SK-N-SH (cell line): ENCODE results near the gene SVIL. TPM values are rescaled to one million over a fixed set of nuclear protein-coding genes. Genes with fewer than 3 reads are reported as not detected.

Source experiments
- CTCF ChIA-PET: fragments of 300-600, 350-600 bp; formaldehyde crosslinking; extraction: SDS; loops from one replicate; lab custom pipeline; 2021; lab: Yijun Ruan, JAX
- POLR2A ChIA-PET: fragments of 350-600 bp; sonication (Branson Sonifier 250); formaldehyde crosslinking; extraction: SDS; loops from one replicate; lab custom pipeline; 2020; ENCODE audit warnings: antibody characterized with exemption, inconsistent platforms; lab: Yijun Ruan, JAX
- DNase-seq: peaks from one replicate; pipeline ENCODE4 v3.0.0; 2012
- H2AFZ ChIP-seq: fragments of 200-600 bp; sonication (generic); 2 replicates; pipeline ENCODE4 v1.8.1; 2016; ENCODE audit warnings: antibody characterized with exemption, mild to moderate bottlenecking, low read depth
- H3F3A ChIP-seq: fragments of 200-600 bp; sonication (generic); replicated peaks from 2 replicates; pipeline ENCODE3; 2016; ENCODE audit warnings: antibody characterized with exemption, mild to moderate bottlenecking; ENCODE audit not compliant: insufficient read depth
- H3K27ac ChIP-seq, 2 experiments: fragments of 200-500 bp in 1 of 2; fragments of 200-600 bp in 1 of 2; sonication (Bioruptor generic) in 1 of 2; sonication (generic), shearing (Covaris generic) in 1 of 2; 2 replicates each; pipeline versions ENCODE4 v1.5.1 to v1.6.1; 2014 to 2016; ENCODE audit warnings: low read depth in 2 of 2, inconsistent platforms in 1 of 2, low read length in 1 of 2, mild to moderate bottlenecking in 1 of 2, mixed read lengths in 1 of 2
- H3K27me3 ChIP-seq: fragments of 200-600 bp; sonication (generic), shearing (Covaris generic); 2 replicates; pipeline ENCODE4 v1.6.1; 2016; ENCODE audit warnings: mixed run types; ENCODE audit not compliant: insufficient read depth
- H3K36me3 ChIP-seq, 2 experiments: fragments of 200-500 bp in 1 of 2; fragments of 200-600 bp in 1 of 2; sonication (Bioruptor generic) in 1 of 2; sonication (generic) in 1 of 2; replicated peaks in 1 of 2; 2 replicates each; pipeline versions ENCODE3 to v1.5.1; 2014 to 2016; ENCODE audit warnings: low read length in 1 of 2, mild to moderate bottlenecking in 1 of 2; ENCODE audit not compliant: insufficient read depth in 2 of 2, control insufficient read depth in 1 of 2
- H3K4me1 ChIP-seq, 2 experiments: fragments of 200-500 bp in 1 of 2; fragments of 200-600 bp in 1 of 2; sonication (Bioruptor generic) in 1 of 2; sonication (generic), shearing (Covaris generic) in 1 of 2; 2 replicates each; pipeline versions ENCODE4 v1.5.1 to v1.6.1; 2014 to 2016; ENCODE audit warnings: low read depth in 1 of 2, low read length in 1 of 2, mixed run types in 1 of 2; ENCODE audit not compliant: insufficient read depth in 2 of 2, control insufficient read depth in 1 of 2
- H3K4me2 ChIP-seq: fragments of 200-600 bp; sonication (generic), shearing (Covaris generic); 2 replicates; pipeline ENCODE4 v1.6.1; 2017; ENCODE audit warnings: mixed run types
- H3K4me3 ChIP-seq, 2 experiments: fragments of 200-500 bp in 1 of 2; fragments of 200-600 bp in 1 of 2; sonication (Bioruptor generic) in 1 of 2; sonication (generic), shearing (Covaris generic) in 1 of 2; 2 replicates each; pipeline versions ENCODE4 v1.5.1 to v1.8.1; 2014 to 2016; ENCODE audit warnings: low read depth in 2 of 2, inconsistent platforms in 1 of 2, low read length in 1 of 2, mild to moderate bottlenecking in 1 of 2, mixed read lengths in 1 of 2, moderate library complexity in 1 of 2
- H3K79me2 ChIP-seq: fragments of 200-600 bp; sonication (generic); 2 replicates; pipeline ENCODE4 v1.8.1; 2017; ENCODE audit warnings: mild to moderate bottlenecking; ENCODE audit not compliant: insufficient read depth
- H3K9ac ChIP-seq: fragments of 200-600 bp; sonication (generic); 2 replicates; pipeline ENCODE4 v1.6.1; 2017; ENCODE audit warnings: mixed run types
- H3K9me2 ChIP-seq: fragments of 200-600 bp; sonication (generic); 2 replicates; pipeline ENCODE4 v1.6.1; 2017; ENCODE audit warnings: mixed run types
- H3K9me3 ChIP-seq: fragments of 200-600 bp; sonication (generic); 2 replicates; pipeline ENCODE4 v1.6.1; 2017; ENCODE audit warnings: mixed run types, mild to moderate bottlenecking, moderate library complexity
- H4K20me1 ChIP-seq: fragments of 200-600 bp; sonication (generic); 2 replicates; pipeline ENCODE4 v1.6.1; 2017; ENCODE audit warnings: mild to moderate bottlenecking, mixed run types; ENCODE audit not compliant: insufficient read depth
- CTCF ChIP-seq: fragments of 200-600 bp; sonication (generic); IDR thresholded peaks from 2 replicates; pipeline ENCODE4 v1.6.1; 2017; ENCODE audit warnings: antibody characterized with exemption, mild to moderate bottlenecking, moderate library complexity
- ELF1 ChIP-seq: IDR thresholded peaks from 2 replicates; pipeline ENCODE4 v1.4.0; 2012
- EP300 ChIP-seq, 2 experiments: IDR thresholded peaks; 2 replicates each; pipeline versions ENCODE4 v1.4.0 to v1.6.1; 2012; ENCODE audit warnings: borderline replicate concordance in 1 of 2, low read depth in 1 of 2, low read length in 1 of 2
- EZH2phosphoT487 ChIP-seq: fragments of 200-600 bp; sonication (generic); IDR thresholded peaks from 2 replicates; pipeline ENCODE4 v1.6.1; 2017; ENCODE audit warnings: low read depth, mixed run types, mild to moderate bottlenecking, antibody characterized with exemption, moderate library complexity, borderline replicate concordance
- FOXJ3 ChIP-seq: sonication (generic); formaldehyde crosslinking; IDR thresholded peaks from 2 replicates; pipeline ENCODE4 v1.5.1; 2020; ENCODE audit warnings: mild to moderate bottlenecking, missing genetic modification reagents
- GABPA ChIP-seq: IDR thresholded peaks from 2 replicates; pipeline ENCODE4 v1.4.0; 2012; ENCODE audit warnings: low read depth, mild to moderate bottlenecking
- GATA2 ChIP-seq: sonication (generic); formaldehyde crosslinking; IDR thresholded peaks from 2 replicates; pipeline ENCODE4 v1.5.0; 2020; ENCODE audit warnings: mild to moderate bottlenecking, missing genetic modification reagents
- JUND ChIP-seq: IDR thresholded peaks from 2 replicates; pipeline ENCODE4 v1.4.0; 2012
- MAX ChIP-seq: IDR thresholded peaks from 2 replicates; pipeline ENCODE4 v1.4.0; 2012; ENCODE audit warnings: low read depth
- MEF2A ChIP-seq: IDR thresholded peaks from 2 replicates; pipeline ENCODE4 v1.4.0; 2012; ENCODE audit warnings: low read depth, borderline replicate concordance
- NFIC ChIP-seq: IDR thresholded peaks from 2 replicates; pipeline ENCODE4 v1.4.0; 2012; ENCODE audit warnings: borderline replicate concordance
- POLR2AphosphoS5 ChIP-seq: IDR thresholded peaks from 2 replicates; pipeline ENCODE4 v1.6.1; 2012; ENCODE audit warnings: low read depth, low read length
- RAD21 ChIP-seq: IDR thresholded peaks from 2 replicates; pipeline ENCODE4 v1.6.1; 2012; ENCODE audit warnings: mild to moderate bottlenecking, low read length
- RFX5 ChIP-seq: IDR thresholded peaks from 2 replicates; pipeline ENCODE4 v1.6.1; 2012; ENCODE audit warnings: mild to moderate bottlenecking, improper control_type of control experiment, low read length
- RXRA ChIP-seq: IDR thresholded peaks from 2 replicates; pipeline ENCODE4 v1.4.0; 2012; ENCODE audit warnings: low read depth, mild to moderate bottlenecking, borderline replicate concordance
- SMC3 ChIP-seq: IDR thresholded peaks from 2 replicates; pipeline ENCODE4 v1.6.1; 2012; ENCODE audit warnings: low read depth, low read length, improper control_type of control experiment
- TAF1 ChIP-seq: IDR thresholded peaks from 2 replicates; pipeline ENCODE4 v1.6.1; 2012; ENCODE audit warnings: low read depth, mild to moderate bottlenecking, low read length, moderate library complexity, borderline replicate concordance
- TCF12 ChIP-seq: IDR thresholded peaks from 2 replicates; pipeline ENCODE4 v1.4.0; 2012
- TEAD4 ChIP-seq: IDR thresholded peaks from 2 replicates; pipeline ENCODE4 v1.4.0; 2012; ENCODE audit warnings: mild to moderate bottlenecking, borderline replicate concordance; ENCODE audit not compliant: insufficient read depth
- USF1 ChIP-seq: IDR thresholded peaks from 2 replicates; pipeline ENCODE4 v1.4.0; 2012; ENCODE audit warnings: low read depth, borderline replicate concordance
- YY1 ChIP-seq: IDR thresholded peaks from 2 replicates; pipeline ENCODE4 v1.4.0; 2012; ENCODE audit warnings: low read depth, mild to moderate bottlenecking
- WGBS: methylation state at CpG from one replicate; pipeline ENCODE4 v1.1.6; 2017; ENCODE audit warnings: low lambda C conversion rate; 5-methylcytosine and 5-hydroxymethylcytosine counted together
- polyA plus RNA-seq, 3 experiments: library from polyadenylated mRNA; depleted of rRNA; stranded (reverse); fragments of >200 nt; gene quantifications; 2 replicates each; pipeline ENCODE4 v1.2.3, GENCODE V29; 2012
- TF ChIP-seq, protein P1 (sequence below): fragments of 150-350 bp; IDR thresholded peaks from 2 replicates; pipeline ENCODE4 v1.6.1; 2016; ENCODE audit warnings: mild to moderate bottlenecking, low read depth, low read length
- TF ChIP-seq, protein P2 (sequence below): IDR thresholded peaks from 2 replicates; pipeline ENCODE4 v1.6.1; 2012; ENCODE audit warnings: mild to moderate bottlenecking, low read depth, low read length, moderate library complexity

The SVIL gene
- polyA plus RNA-seq, 1 of the 3 experiments (the other 2 are of a cell fraction): 48.7 TPM

- DNase-seq: no peak
- Histone ChIP-seq H3K27ac (no peak overlapping the region), H3K9ac (no peak overlapping the region), H3K9me3 (no peaks in the 10 kb centered on the region), H3K4me3 (no peak overlapping the region), H3K79me2 (no peaks in the 10 kb centered on the region; the same call in 1 of the 2 replicates), H3K9me2 (no peaks in the 10 kb centered on the region), H3K27me3 (no peaks in the 10 kb centered on the region), H4K20me1 (peaks cover 8% of the 10 kb centered on the region; the same call in 1 of the 2 replicates), H3K4me1 (no peaks in the 10 kb centered on the region), H2AFZ (no peak overlapping the region), H3F3A (peaks cover 6% of the 10 kb centered on the region), H3K36me3 (peaks cover 54 to 77% of the 10 kb centered on the region in 2 experiments), H3K4me2 (no peak overlapping the region)
- no peak for TF ChIP-seq TAF1
- no peak for TF ChIP-seq ELF1
- TF ChIP-seq GABPA: no peak
- TF ChIP-seq MAX: no peak
- TF ChIP-seq EZH2phosphoT487: no peak
- no peak for TF ChIP-seq SMC3
- TF ChIP-seq, protein P1, sequence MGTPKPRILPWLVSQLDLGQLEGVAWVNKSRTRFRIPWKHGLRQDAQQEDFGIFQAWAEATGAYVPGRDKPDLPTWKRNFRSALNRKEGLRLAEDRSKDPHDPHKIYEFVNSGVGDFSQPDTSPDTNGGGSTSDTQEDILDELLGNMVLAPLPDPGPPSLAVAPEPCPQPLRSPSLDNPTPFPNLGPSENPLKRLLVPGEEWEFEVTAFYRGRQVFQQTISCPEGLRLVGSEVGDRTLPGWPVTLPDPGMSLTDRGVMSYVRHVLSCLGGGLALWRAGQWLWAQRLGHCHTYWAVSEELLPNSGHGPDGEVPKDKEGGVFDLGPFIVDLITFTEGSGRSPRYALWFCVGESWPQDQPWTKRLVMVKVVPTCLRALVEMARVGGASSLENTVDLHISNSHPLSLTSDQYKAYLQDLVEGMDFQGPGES: no peak
- TF ChIP-seq EP300 (IDR thresholded peaks at IDR 0.05; ENCODE audit: borderline replicate concordance in 1 of 2, low read depth in 1 of 2, low read length in 1 of 2): no peak
- TF ChIP-seq RAD21: no peak
- TF ChIP-seq RFX5: no peak
- TF ChIP-seq GATA2: no peak
- no peak for TF ChIP-seq FOXJ3
- no peak for TF ChIP-seq JUND
- TF ChIP-seq POLR2AphosphoS5: no peak
- TF ChIP-seq YY1: no peak
- TF ChIP-seq TEAD4: no peak
- no peak for TF ChIP-seq RXRA
- POLR2A ChIA-PET: no interaction called here
- 96% methylated on average over 7 of the region's 7 CpGs for WGBS
- CTCF ChIA-PET: interaction anchor here (1.3 to 5.1 kb wide), 3 partner anchors 8 to 12 kb away, joined by 4 to 25 read pairs (median 25); no protein-coding TSS in a partner anchor
These were observed 109.0 kb downstream of the SVIL start for GRCh38 chr10:29525762-29526161.

GRCh38 chr10:29524720-29525119 lies 110.1 kb downstream of the SVIL start:
- Histone ChIP-seq H3K9ac (no peak overlapping the region), H3K9me2 (no peaks in the 10 kb centered on the region), H3K36me3 (peaks cover 52 to 78% of the 10 kb centered on the region in 2 experiments), H4K20me1 (peaks cover 6% of the 10 kb centered on the region; the same call in 1 of the 2 replicates), H2AFZ (no peak overlapping the region), H3K27me3 (no peaks in the 10 kb centered on the region), H3K27ac (no peak overlapping the region), H3F3A (peaks cover 6% of the 10 kb centered on the region), H3K4me1 (no peaks in the 10 kb centered on the region), H3K79me2 (no peaks in the 10 kb centered on the region; the same call in 1 of the 2 replicates), H3K4me3 (no peak overlapping the region), H3K4me2 (no peak overlapping the region), H3K9me3 (no peaks in the 10 kb centered on the region)
- ChIA-PET POLR2A (no interaction called here), CTCF (interaction anchor here (2.1 to 5.1 kb wide), 3 partner anchors 10 to 65 kb away, joined by 4 to 25 read pairs (median 25); no protein-coding TSS in a partner anchor)
- WGBS: 96% methylated on average over 9 of the region's 9 CpGs
- no peak for DNase-seq
- TF ChIP-seq USF1 (no peak), CTCF (no peak), EP300 (IDR thresholded peaks at IDR 0.05; ENCODE audit: borderline replicate concordance in 1 of 2, low read depth in 1 of 2, low read length in 1 of 2) (no peak), TCF12 (no peak), MEF2A (no peak), NFIC (no peak), GATA2 (no peak)
- TF ChIP-seq, protein P2, sequence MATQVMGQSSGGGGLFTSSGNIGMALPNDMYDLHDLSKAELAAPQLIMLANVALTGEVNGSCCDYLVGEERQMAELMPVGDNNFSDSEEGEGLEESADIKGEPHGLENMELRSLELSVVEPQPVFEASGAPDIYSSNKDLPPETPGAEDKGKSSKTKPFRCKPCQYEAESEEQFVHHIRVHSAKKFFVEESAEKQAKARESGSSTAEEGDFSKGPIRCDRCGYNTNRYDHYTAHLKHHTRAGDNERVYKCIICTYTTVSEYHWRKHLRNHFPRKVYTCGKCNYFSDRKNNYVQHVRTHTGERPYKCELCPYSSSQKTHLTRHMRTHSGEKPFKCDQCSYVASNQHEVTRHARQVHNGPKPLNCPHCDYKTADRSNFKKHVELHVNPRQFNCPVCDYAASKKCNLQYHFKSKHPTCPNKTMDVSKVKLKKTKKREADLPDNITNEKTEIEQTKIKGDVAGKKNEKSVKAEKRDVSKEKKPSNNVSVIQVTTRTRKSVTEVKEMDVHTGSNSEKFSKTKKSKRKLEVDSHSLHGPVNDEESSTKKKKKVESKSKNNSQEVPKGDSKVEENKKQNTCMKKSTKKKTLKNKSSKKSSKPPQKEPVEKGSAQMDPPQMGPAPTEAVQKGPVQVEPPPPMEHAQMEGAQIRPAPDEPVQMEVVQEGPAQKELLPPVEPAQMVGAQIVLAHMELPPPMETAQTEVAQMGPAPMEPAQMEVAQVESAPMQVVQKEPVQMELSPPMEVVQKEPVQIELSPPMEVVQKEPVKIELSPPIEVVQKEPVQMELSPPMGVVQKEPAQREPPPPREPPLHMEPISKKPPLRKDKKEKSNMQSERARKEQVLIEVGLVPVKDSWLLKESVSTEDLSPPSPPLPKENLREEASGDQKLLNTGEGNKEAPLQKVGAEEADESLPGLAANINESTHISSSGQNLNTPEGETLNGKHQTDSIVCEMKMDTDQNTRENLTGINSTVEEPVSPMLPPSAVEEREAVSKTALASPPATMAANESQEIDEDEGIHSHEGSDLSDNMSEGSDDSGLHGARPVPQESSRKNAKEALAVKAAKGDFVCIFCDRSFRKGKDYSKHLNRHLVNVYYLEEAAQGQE: no peak
